Activated T-cell treated with anti-CD3 and anti-CD28 coated beads, Interleukin-2, amount 50 U/mL, for 72 hours (primary cell): ENCODE data around the gene ANKRD34A. TPM values are rescaled to one million over a fixed set of nuclear protein-coding genes. Genes with fewer than 3 reads are reported as not detected.

ENCODE experiments used
- ATAC-seq, 2 donors: fragments of 150-1000 bp; cut with Tn5 transposase; replicated peaks in 1 of 2; 2 replicates each; pipeline ENCODE4 v1.10.0; 2021; ENCODE audit warnings: moderate library complexity in 2 of 2, mild to moderate bottlenecking in 1 of 2
- DNase-seq, 2 donors: peaks; one replicate each; pipeline ENCODE4 v3.0.0; 2021 to 2022; ENCODE audit warnings: mixed read lengths in 1 of 2
- H3K27ac Mint-ChIP-seq: one replicate; pipeline ENCODE4 v1.8.0; 2022; ENCODE audit warnings: mild to moderate bottlenecking, moderate library complexity, mixed read lengths
- H3K27me3 Mint-ChIP-seq: one replicate; pipeline ENCODE4 v1.8.0; 2022; ENCODE audit warnings: low read depth, mixed read lengths
- H3K36me3 Mint-ChIP-seq, 2 donors: one replicate each; pipeline ENCODE4 v1.8.0; 2022; ENCODE audit warnings: mixed read lengths in 2 of 2, mild to moderate bottlenecking in 1 of 2; ENCODE audit not compliant: insufficient read depth in 2 of 2
- H3K4me1 Mint-ChIP-seq: one replicate; pipeline ENCODE4 v1.8.0; 2022; ENCODE audit warnings: low read depth, mixed read lengths
- H3K4me3 Mint-ChIP-seq, 2 donors: one replicate each; pipeline ENCODE4 v1.8.0; 2022; ENCODE audit warnings: mild to moderate bottlenecking in 2 of 2, mixed read lengths in 2 of 2, moderate library complexity in 2 of 2
- H3K9me3 Mint-ChIP-seq, 2 donors: one replicate each; pipeline ENCODE4 v1.8.0; 2022; ENCODE audit warnings: mixed read lengths in 2 of 2
- total RNA-seq, 2 donors: library from RNA; stranded (reverse); gene quantifications; one replicate each; pipeline ENCODE4 v1.2.3, GENCODE V29; 2022

The ANKRD34A gene
- total RNA-seq, 2 donors from 2014 or later, result 2.6 to 3.6 TPM

DNA sequence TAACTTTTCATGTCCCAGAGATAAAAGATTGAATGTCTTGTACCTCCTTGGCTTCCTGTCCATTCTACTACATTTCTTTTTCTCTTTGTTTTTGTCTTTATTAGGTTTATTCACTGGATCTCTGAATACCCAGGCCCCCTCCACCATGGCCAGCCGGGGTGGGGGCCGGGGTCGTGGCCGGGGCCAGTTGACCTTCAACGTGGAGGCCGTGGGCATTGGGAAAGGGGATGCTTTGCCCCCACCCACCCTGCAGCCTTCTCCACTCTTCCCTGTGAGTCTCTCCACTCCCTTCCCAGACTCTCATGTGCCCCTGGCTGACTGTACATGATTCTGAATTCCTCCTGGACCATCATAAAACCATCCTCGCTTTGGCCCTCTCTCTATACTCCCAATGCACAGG, 10.3 kb upstream of the ANKRD34A start:
- no peaks in the 10 kb centered on the region for H3K27me3 Mint-ChIP-seq
- peaks cover 24% of the 10 kb centered on the region for H3K4me1 Mint-ChIP-seq
- no peak overlapping the region for H3K27ac Mint-ChIP-seq
- no peak for DNase-seq
- H3K36me3 Mint-ChIP-seq, result no peaks in the 10 kb centered on the region
- H3K9me3 Mint-ChIP-seq, result no peaks in the 10 kb centered on the region
- no peak overlapping the region for H3K4me3 Mint-ChIP-seq
- no peak for ATAC-seq

DNA sequence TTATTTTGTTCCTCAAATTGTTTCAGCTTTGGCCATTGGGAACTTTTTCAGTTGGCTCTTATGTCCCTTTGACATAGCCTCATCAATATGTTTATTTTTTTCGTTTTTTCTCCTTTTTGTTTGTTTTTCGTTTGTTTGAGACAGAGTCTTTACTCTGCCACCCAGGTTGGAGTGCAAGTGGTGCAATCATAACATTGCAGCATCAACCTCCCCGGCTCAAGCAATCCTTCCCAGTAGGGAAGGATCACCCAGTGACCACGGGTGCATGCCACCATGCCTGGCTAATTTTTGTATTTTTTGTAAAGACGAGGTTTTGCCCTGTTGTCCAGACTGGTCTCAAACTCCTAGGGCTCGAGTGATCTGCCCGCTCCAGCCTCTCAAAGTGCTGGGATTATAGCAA, 8.2 kb upstream of the ANKRD34A start:
- no peaks in the 10 kb centered on the region for H3K9me3 Mint-ChIP-seq
- H3K4me1 Mint-ChIP-seq, result peaks cover 30% of the 10 kb centered on the region
- H3K4me3 Mint-ChIP-seq, result no peak overlapping the region
- DNase-seq (no peak), ATAC-seq (no peak)
- H3K27ac Mint-ChIP-seq, result no peak overlapping the region
- peaks cover under 1 to 5% of the 10 kb centered on the region in 2 donors for H3K36me3 Mint-ChIP-seq
- H3K27me3 Mint-ChIP-seq, result no peaks in the 10 kb centered on the region

DNA sequence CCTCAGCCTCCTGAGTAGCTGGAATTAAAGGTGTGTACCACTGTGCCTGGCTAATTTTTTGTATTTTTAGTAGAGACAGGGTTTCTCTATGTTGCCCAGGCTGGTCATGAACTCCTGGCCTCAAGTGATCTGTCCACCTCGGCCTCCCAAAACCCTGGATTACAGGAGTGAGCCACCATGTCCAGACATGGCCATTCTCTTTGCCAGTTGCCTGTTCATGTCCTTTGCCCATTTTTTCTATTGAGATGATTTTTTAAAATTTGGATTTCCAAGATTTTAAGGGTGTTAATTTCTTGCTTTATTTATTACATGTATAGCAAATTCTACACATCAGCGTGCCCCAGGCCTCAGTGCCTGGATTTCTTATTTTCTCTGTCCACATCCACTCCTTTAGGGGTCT, 2.9 kb upstream of the ANKRD34A start:
- Mint-ChIP-seq H3K4me1 (peaks cover 24% of the 10 kb centered on the region), H3K27me3 (no peaks in the 10 kb centered on the region), H3K4me3 (no peak overlapping the region), H3K9me3 (no peaks in the 10 kb centered on the region), H3K36me3 (peaks cover 2 to 11% of the 10 kb centered on the region in 2 donors), H3K27ac (no peak overlapping the region)
- ATAC-seq (no peak), DNase-seq (no peak)

DNA sequence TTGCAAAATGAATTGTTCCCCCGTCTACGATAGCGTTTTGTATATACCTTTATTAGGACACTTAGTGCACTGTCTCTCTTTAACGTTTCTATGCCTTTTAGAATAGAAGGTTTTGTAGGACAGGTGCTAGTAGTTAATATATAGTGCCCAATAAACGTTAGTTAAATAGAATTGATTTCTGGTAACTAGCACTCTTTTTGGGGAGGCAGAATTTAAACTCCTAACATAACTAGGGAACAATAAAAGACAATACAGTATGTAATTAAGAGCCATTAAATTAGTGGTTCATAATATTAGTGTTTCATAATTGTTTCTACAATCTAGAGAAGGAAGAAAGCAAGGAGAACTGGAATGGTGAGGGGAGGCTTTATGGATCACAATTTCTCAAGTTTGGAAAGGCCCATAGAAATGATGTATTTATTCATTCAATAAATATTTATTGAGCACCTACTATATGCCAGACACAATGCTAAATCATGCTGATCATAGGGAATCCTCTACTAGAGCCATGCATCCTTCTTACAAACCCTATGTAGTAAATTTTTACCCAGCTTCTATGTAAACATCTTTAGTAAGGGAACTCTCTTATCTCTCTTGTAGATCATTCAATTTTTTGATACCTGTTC, 857 bp upstream of the ANKRD34A start:
- ATAC-seq (no peak), DNase-seq (no peak)
- no peaks in the 10 kb centered on the region for H3K9me3 Mint-ChIP-seq
- H3K4me3 Mint-ChIP-seq, result peak overlapping the region; percentile 90 to 94
- H3K4me1 Mint-ChIP-seq, result peaks cover 41% of the 10 kb centered on the region
- H3K27ac Mint-ChIP-seq, result peak overlapping the region; percentile 94
- H3K27me3 Mint-ChIP-seq, result no peaks in the 10 kb centered on the region
- peaks cover 2 to 11% of the 10 kb centered on the region in 2 donors for H3K36me3 Mint-ChIP-seq

DNA sequence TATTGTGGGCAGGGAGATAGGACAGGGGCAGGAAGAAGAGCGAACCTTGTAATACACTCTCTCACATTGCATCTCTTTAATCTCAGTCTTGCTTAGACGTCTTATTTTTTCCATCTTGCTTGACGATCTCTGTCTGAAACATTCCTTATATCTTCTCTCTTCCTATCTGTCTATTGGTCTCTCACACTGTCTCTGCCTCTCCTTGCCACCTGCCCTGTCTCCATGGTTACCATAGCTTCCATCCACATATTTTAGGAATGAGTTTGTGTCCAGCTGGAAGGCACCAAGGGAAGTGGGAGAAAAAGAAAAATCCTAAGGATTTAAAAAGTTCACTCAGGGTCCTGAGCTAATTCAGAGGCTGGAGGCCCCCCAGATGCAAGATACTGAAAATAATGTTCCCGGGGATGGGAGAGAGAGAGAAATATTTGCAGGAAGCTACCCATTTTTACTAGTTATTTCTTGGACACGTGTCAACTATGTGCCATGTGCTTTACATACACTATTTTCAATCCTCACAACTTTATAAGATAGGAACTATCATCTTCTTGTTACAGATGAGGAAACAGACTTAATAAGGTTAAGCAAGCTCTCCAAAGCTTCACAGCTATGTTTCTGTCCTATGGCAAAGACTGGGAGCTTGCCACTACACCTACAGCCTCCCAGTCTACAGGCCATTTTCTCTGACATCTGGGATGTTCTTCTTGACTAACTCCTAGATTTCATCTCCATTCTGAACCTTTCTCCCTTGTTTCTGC, 933 bp downstream of the ANKRD34A start:
- peaks cover 2 to 11% of the 10 kb centered on the region in 2 donors for H3K36me3 Mint-ChIP-seq
- H3K9me3 Mint-ChIP-seq, result no peaks in the 10 kb centered on the region
- peak overlapping the region; percentile 94 for H3K27ac Mint-ChIP-seq
- peaks cover 58% of the 10 kb centered on the region for H3K4me1 Mint-ChIP-seq
- peak overlapping the region; percentile 90 to 94 for H3K4me3 Mint-ChIP-seq
- no peak for DNase-seq
- H3K27me3 Mint-ChIP-seq, result no peaks in the 10 kb centered on the region
- ATAC-seq, result no peak

DNA sequence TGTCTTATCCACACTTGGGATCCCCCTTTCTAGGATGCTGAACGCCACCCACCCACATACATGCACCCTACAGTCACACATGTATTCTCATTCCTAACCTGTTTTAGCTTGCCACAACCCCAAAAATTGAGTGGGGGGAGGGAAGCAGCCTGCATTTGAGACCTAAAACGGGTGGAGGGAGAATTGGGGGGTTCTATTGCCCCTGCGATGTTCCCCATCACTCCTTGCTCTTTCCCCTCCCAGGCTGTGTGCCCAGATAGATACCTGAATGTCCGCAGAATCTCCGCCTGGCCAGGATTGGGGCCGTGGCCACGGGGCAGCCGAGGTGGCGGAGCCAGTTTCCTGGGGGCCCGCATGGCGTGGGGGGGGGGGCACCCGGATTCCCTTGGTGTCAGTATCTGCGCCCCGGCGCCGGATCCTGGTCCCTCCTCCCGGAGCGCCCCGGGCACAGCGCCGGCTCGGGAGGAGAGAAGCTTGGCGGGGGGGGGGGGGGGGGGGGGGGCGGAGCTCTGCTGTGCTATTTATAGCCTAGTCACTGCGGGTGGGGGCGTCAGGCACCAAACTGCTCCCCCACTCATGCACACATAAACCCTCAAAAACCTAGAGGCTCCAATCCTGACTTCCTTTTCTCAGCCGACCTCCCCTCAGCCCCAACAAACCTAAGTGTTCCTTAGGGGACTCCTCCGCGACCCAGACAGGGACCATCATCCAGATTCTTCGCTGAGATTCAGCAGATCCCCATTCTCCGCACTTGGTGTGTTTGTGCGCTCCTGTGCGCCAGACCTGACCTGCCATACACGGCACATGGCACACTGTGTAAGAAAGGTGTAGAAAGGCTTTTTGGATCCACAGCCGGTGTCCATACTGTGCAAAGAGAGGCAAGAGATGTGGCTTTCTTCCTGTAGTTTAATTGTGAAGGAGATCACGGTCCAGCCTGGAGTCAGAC, 1.9 kb downstream of the ANKRD34A start:
- Mint-ChIP-seq H3K27me3 (no peaks in the 10 kb centered on the region), H3K36me3 (peaks cover 0 to 5% of the 10 kb centered on the region in 2 donors), H3K4me3 (peak overlapping the region; percentile 90 to 94), H3K4me1 (peaks cover 58% of the 10 kb centered on the region), H3K27ac (peak overlapping the region; percentile 94), H3K9me3 (no peaks in the 10 kb centered on the region)
- ATAC-seq (no peak), DNase-seq (peak; percentile 31 to 32)

DNA sequence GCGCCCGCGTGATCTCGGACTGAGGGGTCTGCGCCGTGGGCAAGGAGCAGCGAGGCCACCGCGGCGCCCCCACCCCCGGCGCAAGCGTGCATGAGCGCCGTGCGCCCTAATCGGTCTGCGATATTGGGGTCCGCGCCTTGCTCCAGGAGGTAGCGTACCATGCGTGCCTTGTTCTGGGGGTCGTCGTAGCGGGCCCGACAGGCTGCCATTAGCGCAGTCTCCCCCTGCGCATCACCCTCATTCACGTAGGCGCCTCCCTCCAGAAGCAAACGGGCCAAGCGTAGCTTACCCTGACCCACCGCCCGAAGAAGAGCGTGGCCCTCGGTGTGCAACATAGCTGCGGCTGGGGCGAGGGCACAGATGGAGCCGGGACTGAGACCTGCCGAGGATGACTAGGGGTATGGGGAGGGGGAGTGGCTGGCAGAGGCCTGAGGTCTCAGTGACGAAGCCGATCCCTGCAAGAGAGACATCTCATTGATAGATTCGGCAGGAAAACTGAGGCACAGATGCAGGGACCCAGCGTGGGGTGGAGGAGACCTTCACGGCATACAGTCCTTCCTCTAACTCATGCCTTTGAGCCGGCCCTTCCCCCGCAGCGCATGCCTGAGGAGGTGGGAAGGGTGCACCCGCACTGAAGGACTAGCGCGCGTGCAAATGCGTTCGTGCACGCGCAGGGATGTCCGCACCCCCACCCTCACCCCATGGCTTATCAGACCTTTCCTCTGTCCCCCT, 2.8 kb downstream of the ANKRD34A start:
- Mint-ChIP-seq H3K27me3 (no peaks in the 10 kb centered on the region), H3K9me3 (no peaks in the 10 kb centered on the region), H3K36me3 (peaks cover 3 to 4% of the 10 kb centered on the region in 2 donors), H3K27ac (no peak overlapping the region), H3K4me1 (peaks cover 61% of the 10 kb centered on the region), H3K4me3 (peak overlapping the region; percentile 73 to 90)
- ATAC-seq (peak in 1 of 2 donors; percentile 2), DNase-seq (peak; percentile 58 to 66)

DNA sequence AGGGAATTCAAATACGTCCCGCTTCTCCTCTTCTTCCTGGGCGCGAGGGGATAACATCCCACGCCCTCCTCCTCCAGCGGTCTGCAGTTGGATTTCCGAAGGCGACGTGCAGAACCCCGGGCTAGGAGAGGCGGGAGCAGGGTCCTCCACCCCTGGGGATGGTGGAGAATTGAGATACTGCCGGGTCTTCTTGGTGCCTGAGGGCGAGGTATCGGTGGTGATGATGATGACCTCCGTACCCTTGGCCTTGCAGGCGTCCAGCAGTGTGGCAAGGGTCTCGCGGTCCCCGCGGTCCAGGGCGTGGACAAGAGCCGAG, 3.3 kb downstream of the ANKRD34A start:
- DNase-seq, result peak; percentile 11 to 17
- no peak for ATAC-seq
- Mint-ChIP-seq H3K4me3 (peak overlapping the region; percentile 73 to 90), H3K36me3 (peaks cover 3 to 4% of the 10 kb centered on the region in 2 donors), H3K27me3 (no peaks in the 10 kb centered on the region), H3K27ac (peak overlapping the region; percentile 50), H3K9me3 (no peaks in the 10 kb centered on the region), H3K4me1 (peaks cover 66% of the 10 kb centered on the region)

DNA sequence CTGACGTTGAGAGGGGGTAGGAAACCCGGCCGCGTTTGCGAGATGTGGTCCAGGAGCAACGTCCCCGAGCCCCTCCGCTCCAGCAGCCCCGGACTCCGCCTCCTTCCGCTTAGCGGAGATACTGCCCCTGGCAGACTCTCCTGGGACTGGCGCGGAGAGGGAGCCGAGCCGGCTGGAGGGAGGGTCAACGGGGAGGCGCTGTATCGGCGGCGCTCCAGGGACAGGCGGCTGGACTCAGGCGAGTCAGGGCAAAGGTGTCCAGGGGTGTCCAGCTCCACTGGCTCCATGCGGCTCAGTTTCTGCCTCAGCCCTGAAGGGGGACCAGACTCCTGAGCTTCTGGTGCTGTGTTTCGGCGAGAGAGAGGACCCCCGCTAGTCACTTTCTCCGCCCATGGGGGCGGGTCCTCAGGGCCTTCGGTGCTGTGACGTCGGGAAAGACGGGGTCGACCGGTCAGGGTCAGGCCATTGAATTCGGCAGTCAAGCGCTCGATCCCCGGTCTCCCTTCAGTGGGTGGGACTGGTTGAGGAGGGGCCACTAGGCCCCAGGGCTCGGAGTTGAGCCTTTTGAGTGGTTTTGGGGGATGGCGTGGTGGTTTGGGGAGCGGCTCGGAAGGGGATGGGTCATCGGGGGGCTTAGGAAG, 3.8 kb downstream of the ANKRD34A start:
- peak; percentile 68 to 71 for DNase-seq
- H3K4me3 Mint-ChIP-seq, result peak overlapping the region; percentile 73 to 90
- H3K4me1 Mint-ChIP-seq, result peaks cover 71% of the 10 kb centered on the region

DNA sequence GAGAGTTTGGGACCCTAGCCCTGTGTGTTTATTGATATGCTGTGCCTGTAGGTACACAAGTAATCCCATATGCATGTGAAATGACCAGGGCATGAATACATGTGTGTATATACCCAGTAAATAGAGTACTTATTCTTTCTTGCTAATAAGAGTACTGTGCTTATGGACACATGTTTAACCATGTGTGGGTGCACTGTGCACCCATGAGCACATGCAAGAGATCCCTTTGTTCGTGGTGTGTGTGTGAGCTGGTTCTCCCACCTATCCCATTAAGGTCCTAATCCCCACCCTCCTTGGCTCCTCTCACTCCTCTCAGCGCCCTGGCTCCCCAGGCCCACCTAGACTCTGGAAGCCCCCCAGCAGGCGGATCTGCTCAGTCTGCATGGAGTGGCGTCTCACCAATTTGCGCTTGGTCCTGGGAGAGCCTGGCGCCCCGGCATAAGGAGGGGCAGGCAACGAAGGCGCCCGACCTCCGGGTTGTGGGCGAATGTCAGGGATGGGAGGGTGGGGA, 4.4 kb downstream of the ANKRD34A start:
- Mint-ChIP-seq H3K36me3 (peaks cover 3 to 4% of the 10 kb centered on the region in 2 donors), H3K27me3 (no peaks in the 10 kb centered on the region), H3K27ac (no peak overlapping the region)

More for the DNA sequence above, 3.8 kb downstream of the ANKRD34A start:
- Mint-ChIP-seq H3K36me3 (peaks cover 3 to 4% of the 10 kb centered on the region in 2 donors), H3K27ac (peak overlapping the region; percentile 50), H3K27me3 (no peaks in the 10 kb centered on the region), H3K9me3 (no peaks in the 10 kb centered on the region)
- peak in 1 of 2 donors; percentile 16 for ATAC-seq

DNA sequence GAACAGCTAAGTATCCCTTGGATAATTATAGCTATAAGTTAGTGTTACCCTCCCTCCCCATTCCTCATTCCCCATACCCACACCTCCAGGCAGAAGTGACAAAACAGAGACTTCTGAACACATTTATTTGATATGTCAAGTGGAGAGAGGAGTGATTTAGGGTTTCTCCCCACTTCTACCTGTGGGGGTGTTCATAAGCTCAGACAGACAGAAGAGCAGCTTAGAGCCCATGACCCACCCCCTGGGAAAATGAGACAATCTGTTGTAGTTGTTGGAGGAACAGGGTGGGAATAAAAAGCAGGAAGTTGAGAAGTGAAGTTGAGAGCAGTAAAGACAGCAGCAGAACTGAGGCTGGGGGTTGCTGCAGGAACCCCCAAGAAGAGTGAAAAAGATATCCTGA, 5.0 kb downstream of the ANKRD34A start:
- Mint-ChIP-seq H3K9me3 (no peaks in the 10 kb centered on the region), H3K27ac (no peak overlapping the region), H3K27me3 (no peaks in the 10 kb centered on the region), H3K36me3 (peaks cover 3 to 4% of the 10 kb centered on the region in 2 donors), H3K4me1 (peaks cover 83% of the 10 kb centered on the region), H3K4me3 (peak overlapping the region; percentile 1 to 90)
- DNase-seq (no peak), ATAC-seq (no peak)

More for the DNA sequence above, 4.4 kb downstream of the ANKRD34A start:
- H3K4me3 Mint-ChIP-seq, result peak overlapping the region; percentile 73 to 90
- H3K9me3 Mint-ChIP-seq, result no peaks in the 10 kb centered on the region
- peaks cover 76% of the 10 kb centered on the region for H3K4me1 Mint-ChIP-seq
- DNase-seq (no peak), ATAC-seq (no peak)

DNA sequence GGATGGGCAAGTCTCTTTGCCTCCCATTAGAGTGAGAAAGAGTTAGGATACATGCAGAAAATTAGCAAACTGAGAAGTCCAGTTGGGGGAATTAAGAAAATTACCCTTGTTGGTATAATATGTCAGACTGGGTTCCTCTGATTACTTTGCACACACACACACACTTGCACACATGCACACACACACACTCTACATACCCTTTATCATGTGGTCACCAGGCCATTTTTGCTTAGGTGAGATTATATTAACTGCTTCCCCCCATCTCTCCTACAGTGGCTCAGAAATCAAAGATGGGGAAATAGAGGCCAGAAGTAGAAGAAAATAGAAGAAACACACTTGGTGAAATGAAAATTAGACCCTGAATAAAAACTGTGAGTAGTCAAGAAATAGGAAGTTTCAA, 5.6 kb downstream of the ANKRD34A start:
- peak overlapping the region in 1 of 2 donors; percentile 82 for H3K4me3 Mint-ChIP-seq
- H3K9me3 Mint-ChIP-seq, result no peaks in the 10 kb centered on the region
- ATAC-seq (no peak), DNase-seq (no peak)
- H3K4me1 Mint-ChIP-seq, result peaks cover 84% of the 10 kb centered on the region
- H3K27ac Mint-ChIP-seq, result no peak overlapping the region
- H3K36me3 Mint-ChIP-seq, result peaks cover 3 to 4% of the 10 kb centered on the region in 2 donors
- no peaks in the 10 kb centered on the region for H3K27me3 Mint-ChIP-seq
